Measurements from ENCODE around the gene TMEM204. TPM values are rescaled to one million over a fixed set of nuclear protein-coding genes. Genes with fewer than 3 reads are reported as not detected.

Gene TMEM204
- total RNA-seq, 1 experiment from 2014 or later: not detected

GRCh38 chr16:1557576-1557975, 24.1 kb downstream of the TMEM204 start:
- no peak for DNase-seq (ENCODE audit: low spot score)

GRCh38 chr16:1559446-1559975, 26.0 kb downstream of the TMEM204 start:
- DNase-seq (ENCODE audit: low spot score): no peak

GRCh38 chr16:1560153-1560552, 26.7 kb downstream of the TMEM204 start:
- no peak for DNase-seq (ENCODE audit: low spot score)

- DNase-seq (ENCODE audit: low spot score): no peak
Observed at GRCh38 chr16:1560866-1561265, 27.4 kb downstream of the TMEM204 start.

GRCh38 chr16:1561266-1561665, 27.8 kb downstream of the TMEM204 start:
- DNase-seq (ENCODE audit: low spot score): no peak

- DNase-seq (ENCODE audit: low spot score): no peak
Observed at GRCh38 chr16:1561836-1562235, 28.4 kb downstream of the TMEM204 start.

GRCh38 chr16:1563786-1564185, 30.3 kb downstream of the TMEM204 start:
- no peak for DNase-seq (ENCODE audit: low spot score)

- DNase-seq (ENCODE audit: low spot score): no peak
Observed at GRCh38 chr16:1564325-1564724, 30.9 kb downstream of the TMEM204 start.

- DNase-seq (ENCODE audit: low spot score): no peak
Observed at GRCh38 chr16:1565083-1565805, 31.8 kb downstream of the TMEM204 start.

GRCh38 chr16:1567988-1568387, 34.5 kb downstream of the TMEM204 start:
- no peak for DNase-seq (ENCODE audit: low spot score)

GRCh38 chr16:1571012-1571671, 37.7 kb downstream of the TMEM204 start:
- no peak for DNase-seq (ENCODE audit: low spot score)

- no peak for DNase-seq (ENCODE audit: low spot score)
Observed at GRCh38 chr16:1572673-1573072, 39.2 kb downstream of the TMEM204 start.

- DNase-seq (ENCODE audit: low spot score): no peak
Observed at GRCh38 chr16:1573301-1573700, 39.8 kb downstream of the TMEM204 start.

GRCh38 chr16:1575578-1575977, 42.1 kb downstream of the TMEM204 start:
- DNase-seq (ENCODE audit: low spot score): no peak

- no peak for DNase-seq (ENCODE audit: low spot score)
Observed at GRCh38 chr16:1579214-1579613, 45.7 kb downstream of the TMEM204 start.

- DNase-seq (ENCODE audit: low spot score): no peak
Observed at GRCh38 chr16:1580256-1580655, 46.8 kb downstream of the TMEM204 start.

GRCh38 chr16:1580956-1581355, 47.5 kb downstream of the TMEM204 start:
- no peak for DNase-seq (ENCODE audit: low spot score)

- DNase-seq (ENCODE audit: low spot score): no peak
Observed at GRCh38 chr16:1581804-1582203, 48.3 kb downstream of the TMEM204 start.

- no peak for DNase-seq (ENCODE audit: low spot score)
Observed at GRCh38 chr16:1583180-1583579, 49.7 kb downstream of the TMEM204 start.

GRCh38 chr16:1584926-1585484, 51.5 kb downstream of the TMEM204 start:
- DNase-seq (ENCODE audit: low spot score): no peak

- no peak for DNase-seq (ENCODE audit: low spot score)
Observed at GRCh38 chr16:1590366-1590765, 56.9 kb downstream of the TMEM204 start.

- DNase-seq (ENCODE audit: low spot score): no peak
Observed at GRCh38 chr16:1590930-1591705, 57.7 kb downstream of the TMEM204 start.
